ENCODE results near the gene SLC2A4RG. TPM values are rescaled to one million over a fixed set of nuclear protein-coding genes. Genes with fewer than 3 reads are reported as not detected.

The SLC2A4RG gene
- polyA plus RNA-seq, 1 experiment, result 26.0 TPM

DNA sequence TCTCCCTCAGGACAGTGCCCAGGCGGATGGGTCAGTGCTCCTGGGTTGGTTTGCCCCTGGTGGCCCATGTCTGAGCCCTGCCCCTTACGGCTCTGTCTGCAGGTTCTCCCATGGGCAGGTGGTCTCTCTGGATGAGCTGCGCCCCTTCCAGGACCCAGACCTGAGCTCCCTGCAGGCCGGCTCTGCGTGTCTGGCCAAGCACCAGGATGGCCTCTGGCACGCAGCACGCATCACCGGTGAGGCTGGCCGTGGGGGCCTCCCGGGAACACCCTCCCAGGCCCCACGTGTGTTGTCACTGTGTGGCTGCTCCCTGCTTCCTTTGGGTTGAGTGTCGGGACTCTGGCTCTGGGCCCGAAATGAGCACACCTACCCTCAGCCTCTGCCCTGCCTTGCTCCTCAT lies 6.5 kb upstream of the SLC2A4RG start:
- TF ChIP-seq, protein P1, sequence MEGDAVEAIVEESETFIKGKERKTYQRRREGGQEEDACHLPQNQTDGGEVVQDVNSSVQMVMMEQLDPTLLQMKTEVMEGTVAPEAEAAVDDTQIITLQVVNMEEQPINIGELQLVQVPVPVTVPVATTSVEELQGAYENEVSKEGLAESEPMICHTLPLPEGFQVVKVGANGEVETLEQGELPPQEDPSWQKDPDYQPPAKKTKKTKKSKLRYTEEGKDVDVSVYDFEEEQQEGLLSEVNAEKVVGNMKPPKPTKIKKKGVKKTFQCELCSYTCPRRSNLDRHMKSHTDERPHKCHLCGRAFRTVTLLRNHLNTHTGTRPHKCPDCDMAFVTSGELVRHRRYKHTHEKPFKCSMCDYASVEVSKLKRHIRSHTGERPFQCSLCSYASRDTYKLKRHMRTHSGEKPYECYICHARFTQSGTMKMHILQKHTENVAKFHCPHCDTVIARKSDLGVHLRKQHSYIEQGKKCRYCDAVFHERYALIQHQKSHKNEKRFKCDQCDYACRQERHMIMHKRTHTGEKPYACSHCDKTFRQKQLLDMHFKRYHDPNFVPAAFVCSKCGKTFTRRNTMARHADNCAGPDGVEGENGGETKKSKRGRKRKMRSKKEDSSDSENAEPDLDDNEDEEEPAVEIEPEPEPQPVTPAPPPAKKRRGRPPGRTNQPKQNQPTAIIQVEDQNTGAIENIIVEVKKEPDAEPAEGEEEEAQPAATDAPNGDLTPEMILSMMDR (IDR thresholded peaks at IDR 0.05; ENCODE audit: low read depth, low read length), result no peak
- no peaks in the 10 kb centered on the region; the same call in 1 of the 2 replicates for H3K9me3 ChIP-seq (ENCODE audit: control insufficient read depth, insufficient read depth, low read length)
- ChIA-PET CTCF (no interaction called here), POLR2A (no interaction called here)
- no peak overlapping the region for H3K4me3 ChIP-seq (ENCODE audit: low read depth, low read length)
- no peak overlapping the region for H3K27ac ChIP-seq (ENCODE audit: low read depth, low read length)
- no peak for DNase-seq (ENCODE audit: low read depth, low spot score)
- H3K27me3 ChIP-seq (ENCODE audit: control insufficient read depth, insufficient read depth, low read length), result no peaks in the 10 kb centered on the region

DNA sequence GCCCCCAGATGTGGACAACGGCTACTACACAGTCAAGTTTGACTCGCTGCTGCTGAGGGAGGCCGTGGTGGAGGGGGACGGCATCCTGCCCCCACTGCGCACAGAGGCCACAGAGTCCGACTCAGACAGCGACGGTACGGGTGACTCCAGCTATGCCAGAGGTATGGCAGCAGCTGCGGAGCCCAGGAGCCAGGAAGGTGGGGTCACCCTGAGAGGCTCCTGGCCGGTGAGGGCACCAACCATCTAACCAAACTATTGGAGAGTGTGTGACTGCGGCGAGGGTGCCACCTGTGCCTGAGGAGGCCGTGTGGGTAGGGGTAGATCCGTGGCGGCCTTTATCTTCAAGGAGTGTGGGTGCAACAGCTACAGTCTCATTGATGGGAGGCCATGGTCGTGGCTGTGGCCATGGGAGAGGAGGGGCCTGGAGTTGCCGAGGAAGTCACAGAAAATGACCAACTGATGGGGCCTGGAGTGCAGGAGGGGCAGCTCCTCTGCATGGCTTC lies 5.9 kb upstream of the SLC2A4RG start:
- Histone ChIP-seq H3K4me3 (ENCODE audit: low read depth, low read length) (no peak overlapping the region), H3K27me3 (ENCODE audit: control insufficient read depth, insufficient read depth, low read length) (no peaks in the 10 kb centered on the region), H3K27ac (ENCODE audit: low read depth, low read length) (peak overlapping the region; percentile 21), H3K9me3 (ENCODE audit: control insufficient read depth, insufficient read depth, low read length) (no peaks in the 10 kb centered on the region; the same call in 1 of the 2 replicates)
- DNase-seq (ENCODE audit: low read depth, low spot score), result no peak
- POLR2A ChIA-PET, result no interaction called here
- TF ChIP-seq, protein P1 (IDR thresholded peaks at IDR 0.05; ENCODE audit: low read depth, low read length), result no peak
- CTCF ChIA-PET, result no interaction called here

DNA sequence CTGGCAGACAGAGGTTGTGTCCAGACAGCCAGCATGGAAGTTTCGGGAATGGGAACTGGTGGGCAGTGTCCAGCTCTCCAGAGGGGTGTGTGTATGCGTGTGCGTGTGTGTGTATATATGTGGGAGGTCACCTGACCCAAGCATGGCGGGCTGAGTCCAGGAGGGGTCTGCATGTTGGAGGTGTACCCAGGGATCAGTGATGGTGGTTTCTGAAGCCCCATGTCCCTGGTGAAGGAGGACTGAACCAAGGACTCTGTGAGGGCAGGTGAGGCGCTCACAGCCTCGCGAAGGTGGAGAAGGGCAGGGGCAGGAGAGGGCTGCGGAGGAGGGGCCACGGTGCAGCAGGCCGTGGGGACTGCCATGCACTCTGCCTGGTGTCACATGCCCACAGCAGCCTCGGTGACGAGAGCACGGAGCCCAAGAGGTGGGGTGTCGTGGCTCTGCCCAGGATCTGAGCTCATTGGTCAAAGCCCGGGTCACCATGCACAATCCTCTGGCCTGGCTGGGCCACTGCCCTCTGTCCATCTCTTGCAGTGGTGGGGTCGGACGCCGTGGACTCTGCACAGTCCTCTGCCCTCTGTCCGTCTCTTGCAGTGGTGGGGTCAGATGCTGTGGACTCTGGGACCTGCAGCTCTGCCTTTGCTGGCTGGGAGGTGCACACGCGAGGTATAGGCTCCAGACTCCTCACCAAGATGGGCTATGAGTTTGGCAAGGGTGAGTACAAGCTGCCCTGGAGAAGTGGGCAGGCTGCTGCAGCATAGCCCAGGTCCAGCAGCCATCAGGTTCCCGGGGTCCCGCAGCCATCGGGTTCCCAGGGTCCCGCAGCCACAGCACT lies 5.2 kb upstream of the SLC2A4RG start:
- CTCF ChIA-PET, result no interaction called here
- Histone ChIP-seq H3K9me3 (ENCODE audit: control insufficient read depth, insufficient read depth, low read length) (no peaks in the 10 kb centered on the region; the same call in 1 of the 2 replicates), H3K27ac (ENCODE audit: low read depth, low read length) (peak overlapping the region; percentile 21), H3K4me3 (ENCODE audit: low read depth, low read length) (no peak overlapping the region), H3K27me3 (ENCODE audit: control insufficient read depth, insufficient read depth, low read length) (no peaks in the 10 kb centered on the region)
- no peak for DNase-seq (ENCODE audit: low read depth, low spot score)
- POLR2A ChIA-PET, result no interaction called here
- TF ChIP-seq, protein P1 (IDR thresholded peaks at IDR 0.05; ENCODE audit: low read depth, low read length), result no peak

- CTCF ChIA-PET, result no interaction called here
- Histone ChIP-seq H3K9me3 (ENCODE audit: control insufficient read depth, insufficient read depth, low read length) (no peaks in the 10 kb centered on the region; the same call in 1 of the 2 replicates), H3K27me3 (ENCODE audit: control insufficient read depth, insufficient read depth, low read length) (no peaks in the 10 kb centered on the region), H3K4me3 (ENCODE audit: low read depth, low read length) (no peak overlapping the region), H3K27ac (ENCODE audit: low read depth, low read length) (no peak overlapping the region)
- POLR2A ChIA-PET, result no interaction called here
- TF ChIP-seq, protein P1 (IDR thresholded peaks at IDR 0.05; ENCODE audit: low read depth, low read length), result no peak
- DNase-seq (ENCODE audit: low read depth, low spot score), result no peak
Measured at GRCh38 chr20:63734946-63735858, 4.4 kb upstream of the SLC2A4RG start.

All from AG04450 (cell line).